HepG2 (cell line): Measurements from ENCODE around the gene GNPAT. TPM values are rescaled to one million over a fixed set of nuclear protein-coding genes. Genes with fewer than 3 reads are reported as not detected.

Source experiments
- AKNA ChIP-seq: sonication (generic); formaldehyde crosslinking; IDR thresholded peaks from 2 replicates; pipeline ENCODE4 v1.4.0; 2020; ENCODE audit warnings: missing genetic modification reagents, borderline replicate concordance
- ATF4 ChIP-seq, 2 experiments: fragments of 450-650 bp in 1 of 2; sonication (generic) in 1 of 2; formaldehyde crosslinking; IDR thresholded peaks; 2 replicates each; pipeline versions ENCODE4 v1.5.0 to v1.8.0; 2020 to 2022; ENCODE audit warnings: mild to moderate bottlenecking in 1 of 2, missing genetic modification reagents in 1 of 2
- E2F2 ChIP-seq: sonication (generic); formaldehyde crosslinking; IDR thresholded peaks from 2 replicates; pipeline ENCODE4 v1.4.0; 2020; ENCODE audit warnings: missing genetic modification reagents, borderline replicate concordance
- HHEX ChIP-seq: IDR thresholded peaks from 2 replicates; pipeline ENCODE4 v1.6.1; 2016; ENCODE audit warnings: control low read depth
- JUND ChIP-seq: sonication (generic); formaldehyde crosslinking; IDR thresholded peaks from 2 replicates; pipeline ENCODE4 v1.8.0; 2022; ENCODE audit warnings: mild to moderate bottlenecking, missing genetic modification reagents
- MAFK ChIP-seq, 2 experiments: IDR thresholded peaks in 1 of 2; conservative IDR thresholded peaks in 1 of 2; 2 replicates each; pipeline ENCODE4 v1.6.1; 2011; ENCODE audit warnings: improper control_type of control experiment in 2 of 2, low read length in 2 of 2
- MTF2 ChIP-seq: sonication (generic); formaldehyde crosslinking; IDR thresholded peaks from 2 replicates; pipeline ENCODE4 v1.5.0; 2020; ENCODE audit warnings: missing genetic modification reagents, borderline replicate concordance
- TFDP2 ChIP-seq: sonication (generic); formaldehyde crosslinking; IDR thresholded peaks from 2 replicates; pipeline ENCODE4 v1.4.0; 2020; ENCODE audit warnings: missing genetic modification reagents
- TIGD3 ChIP-seq: sonication (generic); formaldehyde crosslinking; IDR thresholded peaks from 2 replicates; pipeline ENCODE4 v1.5.1; 2020; ENCODE audit warnings: mild to moderate bottlenecking, missing genetic modification reagents, borderline replicate concordance
- TRAFD1 ChIP-seq: sonication (generic); formaldehyde crosslinking; IDR thresholded peaks from 2 replicates; pipeline ENCODE4 v1.5.1; 2020; ENCODE audit warnings: missing genetic modification reagents, mild to moderate bottlenecking, borderline replicate concordance
- YEATS2 ChIP-seq: sonication (generic); formaldehyde crosslinking; IDR thresholded peaks from 2 replicates; pipeline ENCODE4 v1.4.0; 2020; ENCODE audit warnings: missing genetic modification reagents, borderline replicate concordance
- ZMAT5 ChIP-seq: sonication (generic); formaldehyde crosslinking; IDR thresholded peaks from 2 replicates; pipeline ENCODE4 v1.5.0; 2020; ENCODE audit warnings: mild to moderate bottlenecking, low read depth, missing genetic modification reagents, borderline replicate concordance
- ZNF337 ChIP-seq: sonication (generic); formaldehyde crosslinking; IDR thresholded peaks from 2 replicates; pipeline ENCODE4 v1.5.1; 2020; ENCODE audit warnings: missing genetic modification reagents, low read depth, mild to moderate bottlenecking, borderline replicate concordance
- ZNF567 ChIP-seq: sonication (generic); formaldehyde crosslinking; IDR thresholded peaks from 2 replicates; pipeline ENCODE4 v1.8.1; 2023; ENCODE audit warnings: mild to moderate bottlenecking, missing genetic modification reagents, borderline replicate concordance
- ZNF777 ChIP-seq: sonication (generic); formaldehyde crosslinking; IDR thresholded peaks from 2 replicates; pipeline ENCODE4 v1.4.0; 2020; ENCODE audit warnings: missing genetic modification reagents
- polyA plus RNA-seq, 8 experiments: library from polyadenylated mRNA; depleted of rRNA in 3 of 8; stranded (reverse) in 7 of 8; unstranded in 1 of 8; fragments of >200 nt; fragmentation: Illumina TruSeq in 4 of 8; extraction: Trizol in 4 of 8; gene quantifications; 2 replicates each; pipeline versions ENCODE4 v1.2.1 to v1.2.3, GENCODE V29; 2011 to 2016; ENCODE audit warnings: low read depth in 4 of 8, missing spikeins in 1 of 8, mixed read lengths in 1 of 8; ENCODE audit not compliant: insufficient read depth in 1 of 8
- total RNA-seq, 5 experiments: library from RNA; depleted of rRNA; stranded (reverse); fragments of >200 nt; fragmentation: Illumina TruSeq; extraction: Trizol; gene quantifications; 2 replicates each; pipeline ENCODE4 v1.2.3, GENCODE V29; 2016; ENCODE audit warnings: low read depth in 1 of 5

Gene GNPAT
- total and polyA plus RNA-seq, 2 of the 13 experiments (the other 11 are each of a cell fraction or from before 2014, with no cell fraction given): 58.3 to 114 TPM

GRCh38 chr1:231211005-231211857 lies 29.8 kb upstream of the GNPAT start (continued):
- TF ChIP-seq AKNA (CRISPR knock-in tag) (no peak), HHEX (CRISPR knock-in tag) (no peak), ZMAT5 (CRISPR knock-in tag) (no peak), TRAFD1 (CRISPR knock-in tag) (no peak), TIGD3 (CRISPR knock-in tag) (no peak), ZNF337 (CRISPR knock-in tag) (no peak), YEATS2 (CRISPR knock-in tag) (peak; percentile 65; the same call in 1 of the 2 replicates), MAFK (conservative IDR thresholded peaks at IDR 0.05 in 1 of 2, IDR thresholded peaks at IDR 0.05 in 1 of 2; ENCODE audit: low read length in 2 of 2) (no peak), ZNF567 (no peak), TFDP2 (CRISPR knock-in tag) (peak; percentile 64; the same call in 1 of the 2 replicates), ZNF777 (CRISPR knock-in tag) (no peak), E2F2 (CRISPR knock-in tag) (no peak), ATF4 (CRISPR knock-in tag; IDR thresholded peaks at IDR 0.05) (no peak), MTF2 (CRISPR knock-in tag) (0 out of 2 replicates have a peak, but pooled peaks have one; percentile 47), JUND (CRISPR knock-in tag) (no peak)
